GM21737 (cell line): Measurements from ENCODE around the gene APAF1.

Experiments
- ATAC-seq: cut with Tn5 transposase; IDR thresholded peaks from one replicate; pipeline ENCODE4 v1.9.1; 2021; ENCODE audit warnings: mild to moderate bottlenecking, moderate library complexity; ENCODE audit not compliant: unreplicated experiment

Gene APAF1

DNA sequence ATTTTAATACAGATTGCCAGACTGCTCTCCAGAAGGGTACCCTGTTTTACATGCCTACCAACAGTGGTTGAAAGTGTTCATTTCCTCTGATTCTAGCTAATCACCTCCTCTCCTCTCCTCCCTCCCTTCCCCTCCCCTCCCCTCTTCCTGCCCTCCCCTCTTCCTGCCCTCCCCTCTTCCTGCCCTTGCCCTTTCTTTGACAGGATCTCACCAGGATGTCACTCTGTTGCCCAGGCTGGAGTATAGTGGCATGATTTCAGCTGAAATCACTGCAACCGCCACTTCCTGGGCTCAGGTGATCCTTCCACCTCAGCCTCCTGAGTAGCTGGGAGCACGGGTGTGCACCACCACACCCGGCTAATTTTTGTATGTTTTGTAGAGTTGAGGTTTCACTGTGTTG, 24.7 kb downstream of the APAF1 start:
- ATAC-seq: no peak

DNA sequence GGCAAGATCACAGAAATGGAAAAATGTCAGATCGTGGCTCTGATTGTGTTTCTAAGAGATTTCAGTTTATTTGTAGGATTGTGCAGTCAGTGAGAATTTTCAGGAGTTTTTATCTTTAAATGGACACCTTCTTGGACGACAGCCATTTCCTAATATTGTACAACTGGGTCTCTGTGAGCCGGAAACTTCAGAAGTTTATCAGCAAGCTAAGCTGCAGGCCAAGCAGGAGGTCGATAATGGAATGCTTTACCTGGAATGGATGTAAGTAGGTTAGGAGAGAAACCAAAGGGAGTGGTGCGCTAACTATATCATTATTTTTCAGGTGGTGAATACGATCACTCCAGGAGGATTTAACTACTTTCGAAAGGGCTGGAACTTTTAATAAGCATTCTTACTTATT, 26.4 kb downstream of the APAF1 start:
- ATAC-seq: no peak

DNA sequence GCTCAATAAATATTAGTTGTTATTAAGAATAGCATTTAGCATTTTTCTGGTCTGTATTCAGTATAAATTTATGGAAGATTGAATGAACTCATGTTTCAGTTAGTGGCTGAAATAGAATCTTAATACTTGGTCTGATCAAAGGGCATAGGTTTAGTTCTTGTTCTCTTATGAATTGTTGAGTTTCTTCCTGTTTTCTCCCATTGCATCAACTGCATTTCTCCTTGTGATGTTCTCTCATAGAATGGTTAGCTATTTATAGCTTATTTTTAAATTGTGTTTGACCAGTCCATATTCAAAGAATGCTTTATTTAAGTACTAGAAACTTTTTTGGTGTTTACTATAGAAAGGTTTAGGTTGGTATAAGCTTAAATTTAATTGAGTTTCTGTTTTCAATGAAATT, 29.8 kb downstream of the APAF1 start:
- ATAC-seq: no peak

DNA sequence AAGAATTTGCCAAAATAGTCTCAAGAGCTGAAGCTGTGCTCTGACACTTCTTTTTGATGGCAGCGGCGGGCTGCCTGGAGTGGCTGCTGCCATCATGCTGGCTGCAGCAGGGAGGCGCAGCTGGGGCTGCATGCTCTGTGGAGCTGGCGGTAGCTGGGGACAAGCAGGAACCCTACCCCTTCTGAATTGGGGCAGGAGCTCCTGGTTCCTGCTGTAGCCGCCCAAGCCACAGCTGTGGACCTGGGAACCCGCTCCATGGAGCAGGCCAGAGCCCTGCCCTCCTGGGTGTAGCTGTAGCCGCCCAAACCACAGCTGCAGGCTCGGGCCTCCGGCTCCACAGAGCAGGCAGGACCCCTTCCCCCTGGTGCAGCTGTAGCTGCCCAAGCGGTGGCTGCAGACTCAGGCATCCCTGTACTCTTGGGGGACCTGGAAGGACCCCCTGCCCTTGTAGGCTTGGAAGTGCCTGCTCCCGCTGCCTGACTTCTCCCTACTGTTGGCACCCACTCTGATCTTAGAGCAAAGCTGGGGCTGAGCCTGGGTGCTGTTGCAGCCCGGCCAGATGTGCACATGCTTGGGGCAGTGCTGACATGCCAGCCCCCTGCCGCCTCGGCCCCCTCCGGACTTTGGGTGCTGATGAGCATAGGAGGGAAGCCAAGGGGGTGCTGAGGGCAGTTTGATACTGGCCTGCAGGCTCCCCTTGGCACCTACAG, 33.3 kb downstream of the APAF1 start:
- no peak for ATAC-seq

DNA sequence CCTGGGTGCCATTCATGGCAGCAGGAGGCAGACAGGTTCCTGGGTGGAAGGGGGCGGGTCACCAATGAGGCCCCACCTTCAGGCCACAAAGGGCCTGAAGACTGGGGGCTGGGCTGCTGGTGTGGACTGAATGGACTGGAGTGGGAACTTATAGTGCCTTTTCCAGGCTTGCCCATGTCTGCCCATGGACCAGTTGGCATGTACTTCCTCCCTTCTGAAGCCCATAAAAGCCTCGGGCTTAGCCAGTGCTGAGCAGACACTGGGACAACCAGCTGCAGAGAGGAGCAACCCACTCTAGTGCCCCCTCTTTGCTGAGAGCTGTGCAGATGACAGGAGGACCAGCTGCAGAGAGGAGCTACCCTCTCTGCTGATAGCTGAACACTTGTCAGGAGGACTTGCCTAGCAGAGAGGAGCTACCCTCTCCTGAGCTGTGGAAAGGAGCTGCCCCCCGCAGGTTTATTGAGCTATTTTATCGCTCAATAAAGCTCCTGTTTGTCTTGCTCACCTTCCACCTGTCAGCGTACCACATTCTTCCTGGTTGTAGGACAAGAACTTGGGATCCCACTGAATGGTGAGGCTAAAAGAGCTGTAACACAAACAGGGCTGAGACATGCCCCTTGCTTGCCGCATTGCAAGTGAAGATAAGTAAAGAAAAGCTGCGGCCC, 34.0 kb downstream of the APAF1 start:
- no peak for ATAC-seq

DNA sequence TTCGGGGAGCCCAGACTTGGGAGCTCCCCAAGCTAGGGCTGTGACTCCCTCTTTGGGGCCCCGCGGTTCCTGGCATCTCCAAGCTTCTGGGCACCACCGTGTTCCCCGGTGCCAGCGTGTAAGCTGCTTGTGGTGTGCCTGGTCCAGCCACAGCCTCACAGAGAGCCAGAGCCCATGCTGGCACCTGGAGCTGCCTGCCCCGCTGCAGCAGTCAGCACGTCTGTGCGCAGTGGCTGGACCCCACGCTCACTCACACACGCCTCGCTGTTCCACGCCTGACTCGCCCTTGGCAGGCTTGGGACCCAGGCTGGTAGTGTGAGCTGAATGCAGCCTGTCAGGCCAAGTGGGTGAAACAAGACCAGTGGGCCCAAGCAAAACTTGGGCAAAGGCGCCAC, 34.5 kb downstream of the APAF1 start:
- ATAC-seq: no peak

DNA sequence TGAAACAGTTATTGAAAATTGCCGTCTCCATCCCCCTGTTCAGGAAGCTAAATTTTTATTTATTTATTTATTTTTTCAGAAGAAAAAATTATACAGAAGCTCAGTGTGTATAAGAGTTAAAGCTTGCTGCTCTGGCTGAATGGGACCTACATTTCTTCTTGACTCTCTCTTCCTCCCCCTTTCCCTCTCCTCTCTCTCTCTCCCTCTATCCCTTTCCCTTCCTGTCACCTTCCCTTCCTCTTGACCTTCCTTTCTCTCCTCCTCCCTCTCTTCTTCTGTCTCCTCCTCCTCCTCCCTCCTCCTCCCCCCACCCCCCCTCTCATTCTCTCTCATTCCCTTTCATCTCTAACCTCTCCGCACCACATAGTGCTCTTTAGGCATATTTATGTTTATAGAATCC, 39.1 kb downstream of the APAF1 start:
- ATAC-seq: no peak

DNA sequence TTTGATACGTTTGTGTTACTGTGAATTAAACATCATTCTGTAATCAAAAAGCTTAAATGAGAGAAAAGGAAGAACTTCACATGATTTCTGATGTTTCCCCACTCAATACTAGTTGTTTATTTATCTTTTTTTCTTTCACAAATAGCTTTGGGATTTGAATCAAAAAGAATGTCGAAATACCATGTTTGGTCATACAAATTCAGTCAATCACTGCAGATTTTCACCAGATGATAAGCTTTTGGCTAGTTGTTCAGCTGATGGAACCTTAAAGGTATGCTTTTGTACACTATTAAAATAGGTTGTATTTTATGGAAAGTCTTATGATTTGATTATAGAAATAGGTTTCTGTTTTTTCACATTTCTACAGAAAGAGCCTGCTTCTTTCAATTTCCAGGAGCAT, 41.5 kb downstream of the APAF1 start:
- no peak for ATAC-seq

DNA sequence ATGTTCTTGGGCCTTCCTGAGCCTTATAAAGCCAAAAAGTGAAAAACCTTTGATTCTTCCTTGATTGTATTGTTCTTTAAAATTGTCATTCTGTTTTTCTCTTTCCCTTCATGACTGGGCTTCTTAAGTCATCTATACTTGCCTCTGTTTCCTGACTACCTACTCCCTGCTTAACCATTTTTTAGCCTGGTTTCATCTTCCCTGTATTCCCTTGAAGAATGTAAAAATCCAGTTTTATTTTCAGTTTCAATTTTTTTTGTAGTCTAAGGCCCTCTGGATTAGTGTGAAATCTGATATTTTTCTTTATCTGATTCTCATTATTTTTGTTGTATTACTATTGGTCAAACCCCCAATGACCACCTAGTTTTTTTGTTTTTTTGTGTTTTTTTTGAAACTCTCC, 46.3 kb downstream of the APAF1 start:
- ATAC-seq: no peak

DNA sequence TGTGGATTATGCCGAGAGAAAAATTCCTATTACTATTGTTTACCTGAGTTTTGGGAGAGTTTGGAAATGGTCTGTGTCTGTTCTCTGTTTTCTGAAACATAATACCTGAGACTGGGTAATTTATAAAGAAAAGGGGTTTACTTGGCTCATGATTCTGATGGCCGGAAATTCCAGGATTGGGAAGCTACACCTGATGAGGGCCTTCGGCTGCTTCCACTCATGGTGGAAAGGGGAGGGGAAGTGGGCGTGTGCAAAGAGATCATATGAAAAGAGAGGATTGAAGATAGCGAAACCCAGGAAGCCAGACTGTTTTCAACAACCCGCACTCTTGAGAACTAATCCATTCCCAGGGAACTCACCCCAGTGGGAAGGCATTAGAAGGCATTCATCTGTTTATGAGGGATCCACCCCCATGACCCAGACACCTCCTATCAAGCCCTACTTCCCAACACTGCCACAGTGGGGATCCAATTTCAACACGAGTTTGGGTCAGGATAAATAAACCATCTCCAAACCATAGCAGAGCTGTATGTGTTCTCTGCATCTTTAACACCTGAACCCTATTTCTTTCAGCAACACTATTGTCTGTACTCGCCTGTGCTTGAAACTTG, 51.1 kb downstream of the APAF1 start:
- no peak for ATAC-seq

DNA sequence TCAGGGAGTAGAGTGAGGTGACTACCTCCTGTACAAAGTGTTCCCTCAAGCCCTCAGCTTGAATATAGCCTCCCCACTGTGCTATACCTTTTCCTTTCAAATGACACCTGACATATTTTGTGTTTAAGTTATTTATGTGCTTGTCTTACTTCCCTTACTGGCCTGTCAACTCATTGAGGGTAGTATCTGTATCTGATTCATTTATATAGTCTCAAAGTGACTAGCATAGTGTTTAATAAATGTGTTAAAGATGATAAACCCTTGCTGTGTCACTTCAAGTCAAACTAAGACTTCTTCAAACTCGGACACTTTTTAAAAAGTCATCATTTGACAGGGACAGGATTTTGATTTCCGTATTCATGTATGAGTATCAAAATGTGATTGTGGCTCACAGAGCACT, 52.1 kb downstream of the APAF1 start:
- ATAC-seq: no peak

DNA sequence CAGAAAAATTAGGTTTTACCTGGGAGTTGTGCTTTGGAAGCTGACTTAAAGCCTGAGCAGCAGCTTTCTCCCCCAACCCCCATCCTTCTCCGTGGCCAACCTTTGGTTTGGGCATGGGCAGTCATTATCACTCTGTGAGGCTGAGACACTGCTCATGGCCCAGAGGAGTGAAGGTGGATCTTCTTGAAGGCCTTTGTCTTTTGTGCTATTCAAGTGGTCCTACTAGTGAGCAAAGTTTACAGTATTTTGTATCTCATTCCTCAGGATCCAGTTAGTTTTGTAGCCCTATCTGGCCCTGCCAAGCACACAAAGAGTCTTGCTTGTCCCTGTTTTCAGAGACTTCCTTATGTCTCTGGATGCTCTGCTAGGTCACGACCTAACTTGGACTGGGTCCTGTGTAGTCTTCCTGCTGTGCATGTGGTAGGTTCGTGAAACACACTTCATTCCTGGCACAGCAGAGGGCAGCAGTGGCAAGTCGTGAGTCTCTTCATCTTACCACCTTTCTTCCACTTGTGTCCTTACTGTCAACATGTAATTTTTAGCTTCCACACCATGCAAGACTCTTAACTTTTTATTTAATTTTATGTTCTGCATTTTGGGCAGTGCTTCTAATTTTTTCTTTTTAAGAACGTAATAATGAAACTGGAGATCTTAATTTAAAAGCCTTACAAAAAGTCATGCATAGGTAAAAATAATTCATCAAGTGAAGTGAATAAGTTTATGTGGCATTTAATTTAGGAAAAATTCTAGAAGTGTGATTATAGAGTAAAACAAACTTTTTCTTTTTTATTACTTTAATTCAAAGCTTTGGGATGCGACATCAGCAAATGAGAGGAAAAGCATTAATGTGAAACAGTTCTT, 53.7 kb downstream of the APAF1 start:
- ATAC-seq: peak; percentile 90

DNA sequence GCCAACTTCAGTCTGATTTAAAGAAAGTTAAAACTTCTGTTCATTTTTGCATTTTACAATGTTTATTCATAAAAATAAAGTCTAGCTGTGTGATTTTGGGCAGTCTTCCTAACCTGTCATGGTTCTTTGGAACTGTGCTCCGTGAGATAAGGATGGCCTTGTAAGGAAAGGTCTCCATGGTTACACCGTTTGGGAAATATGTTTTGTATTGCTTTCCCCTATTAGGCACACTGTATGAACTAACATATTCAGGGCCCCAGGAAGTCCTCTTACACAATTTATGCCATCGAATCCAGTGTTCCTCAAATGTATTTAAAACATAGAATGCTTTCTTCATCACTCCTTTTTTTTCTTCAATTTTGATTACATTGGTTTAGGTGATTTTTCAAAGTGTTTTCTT, 54.5 kb downstream of the APAF1 start:
- no peak for ATAC-seq

DNA sequence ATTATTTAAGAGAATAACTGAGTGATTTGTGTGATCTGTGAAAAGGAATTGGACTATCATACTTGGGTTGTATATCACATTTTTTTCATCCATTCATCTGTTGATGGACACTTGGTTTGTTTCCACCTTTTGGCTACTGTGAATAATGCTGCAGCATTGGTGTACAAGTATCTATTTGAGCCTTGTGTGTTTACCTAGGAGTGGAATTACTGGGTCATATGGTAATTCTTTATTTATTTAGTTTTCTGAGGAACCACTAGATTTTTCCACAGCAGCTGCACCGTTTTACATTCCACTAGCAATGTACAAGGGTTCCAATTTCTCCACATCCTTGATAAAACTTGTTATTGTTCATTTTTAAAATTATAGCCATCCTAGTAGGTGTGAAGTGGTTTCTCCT, 56.1 kb downstream of the APAF1 start:
- ATAC-seq: no peak

DNA sequence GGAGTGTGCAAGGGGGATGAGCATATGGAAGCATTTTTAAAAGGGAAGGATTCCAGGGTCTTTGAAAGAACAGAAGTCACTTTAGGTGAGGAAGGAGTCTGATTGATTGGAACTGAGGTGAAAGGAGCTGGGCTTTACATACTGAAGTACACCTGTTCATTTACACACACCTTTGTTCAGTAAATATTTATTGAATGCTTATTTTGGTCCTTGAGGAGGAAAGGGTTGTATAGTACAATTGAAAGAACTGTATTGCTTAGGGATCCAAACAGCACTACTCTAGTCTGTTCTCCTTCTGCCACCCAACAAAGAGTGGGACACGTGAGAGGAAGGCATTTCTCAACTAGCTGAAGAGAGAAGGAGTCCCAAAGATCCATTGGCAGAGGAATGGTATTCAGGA, 63.9 kb downstream of the APAF1 start:
- no peak for ATAC-seq

DNA sequence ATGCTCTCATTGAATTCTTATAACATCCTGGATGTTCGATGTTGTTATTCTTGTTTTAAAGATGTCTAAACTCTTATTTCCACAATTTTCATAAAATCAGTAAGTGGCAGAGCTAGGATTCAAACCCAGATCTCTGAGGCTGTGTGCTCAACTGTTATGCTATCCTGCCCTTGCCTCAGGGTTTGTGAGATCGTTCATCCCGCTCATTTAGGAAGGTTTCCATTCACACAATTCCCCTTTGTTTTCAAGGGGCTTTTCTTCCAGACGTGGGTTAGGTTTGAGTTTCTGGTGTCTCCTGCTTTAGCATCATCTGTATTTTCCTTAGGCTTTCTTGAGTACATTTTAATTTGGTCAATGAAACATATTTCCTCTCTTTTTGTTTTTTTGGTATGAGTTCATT, 69.3 kb downstream of the APAF1 start:
- ATAC-seq: no peak

DNA sequence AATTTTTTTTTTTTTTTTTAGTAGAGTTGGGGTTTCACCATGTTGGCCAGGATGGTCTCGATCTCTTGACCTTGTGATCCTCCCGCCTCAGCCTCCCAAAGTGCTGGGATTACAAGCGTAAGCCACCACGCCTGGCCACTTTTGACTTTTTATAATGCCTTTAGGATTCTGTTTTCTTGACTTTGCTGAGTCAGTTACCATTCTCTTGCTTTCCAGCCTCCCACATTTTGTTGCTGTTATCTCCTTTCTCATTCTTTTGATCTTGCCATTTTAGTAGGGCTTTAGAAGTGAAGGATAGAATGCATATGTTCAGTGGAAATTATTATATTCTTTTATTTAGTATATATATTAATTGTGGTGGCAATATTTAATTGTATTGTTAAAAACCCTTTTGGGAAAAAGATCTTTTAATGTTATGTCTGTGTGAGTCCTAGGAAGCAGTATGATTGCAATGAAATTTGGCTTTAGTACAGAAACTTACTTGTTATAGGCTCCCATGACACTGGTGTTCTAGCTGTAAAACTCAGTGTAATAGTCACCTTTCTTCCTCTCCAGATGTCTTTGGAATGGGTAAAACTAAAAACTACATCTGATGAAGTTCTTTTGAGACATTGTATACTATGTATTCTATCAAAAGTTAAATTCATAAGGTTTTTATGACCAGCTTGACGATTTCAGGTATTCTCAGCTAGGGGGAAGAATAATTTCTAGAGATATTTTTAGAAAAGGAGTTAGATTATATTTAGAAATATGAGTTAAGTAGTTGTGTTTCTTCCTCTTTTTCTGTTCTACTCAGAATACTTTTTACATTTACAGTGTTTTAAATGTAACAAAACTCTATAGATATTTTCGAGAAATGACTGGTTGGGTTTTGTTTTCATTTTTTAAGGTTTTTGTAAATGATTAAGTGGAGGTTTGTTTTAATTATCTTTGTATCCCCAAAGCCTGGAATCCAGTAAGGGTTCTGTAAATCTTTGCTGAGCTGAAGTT, 74.7 kb downstream of the APAF1 start:
- no peak for ATAC-seq

DNA sequence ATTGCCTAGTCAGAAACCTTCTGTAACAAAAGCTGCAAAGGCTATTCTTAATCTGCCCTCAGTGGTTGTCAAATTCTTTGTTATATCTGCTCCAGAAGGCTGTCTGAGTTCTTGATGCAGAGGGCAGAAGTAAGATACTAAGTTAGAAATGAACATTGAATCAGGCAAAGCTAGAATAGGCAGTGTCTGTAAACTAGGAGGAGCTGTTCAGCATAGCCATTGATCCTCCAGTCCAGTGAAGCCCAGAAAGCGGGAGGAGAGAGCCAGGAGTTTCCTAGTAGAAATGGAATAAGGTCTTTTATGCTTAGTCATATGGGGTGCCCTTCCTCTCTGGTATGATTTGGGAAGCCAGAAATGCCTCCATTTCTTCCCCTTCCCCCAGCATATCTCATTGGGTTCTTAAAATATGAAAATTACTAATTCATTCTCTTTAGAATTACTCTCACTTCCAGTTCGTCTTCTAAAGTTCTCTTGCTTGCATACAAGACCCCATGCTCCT, 76.2 kb downstream of the APAF1 start:
- no peak for ATAC-seq

DNA sequence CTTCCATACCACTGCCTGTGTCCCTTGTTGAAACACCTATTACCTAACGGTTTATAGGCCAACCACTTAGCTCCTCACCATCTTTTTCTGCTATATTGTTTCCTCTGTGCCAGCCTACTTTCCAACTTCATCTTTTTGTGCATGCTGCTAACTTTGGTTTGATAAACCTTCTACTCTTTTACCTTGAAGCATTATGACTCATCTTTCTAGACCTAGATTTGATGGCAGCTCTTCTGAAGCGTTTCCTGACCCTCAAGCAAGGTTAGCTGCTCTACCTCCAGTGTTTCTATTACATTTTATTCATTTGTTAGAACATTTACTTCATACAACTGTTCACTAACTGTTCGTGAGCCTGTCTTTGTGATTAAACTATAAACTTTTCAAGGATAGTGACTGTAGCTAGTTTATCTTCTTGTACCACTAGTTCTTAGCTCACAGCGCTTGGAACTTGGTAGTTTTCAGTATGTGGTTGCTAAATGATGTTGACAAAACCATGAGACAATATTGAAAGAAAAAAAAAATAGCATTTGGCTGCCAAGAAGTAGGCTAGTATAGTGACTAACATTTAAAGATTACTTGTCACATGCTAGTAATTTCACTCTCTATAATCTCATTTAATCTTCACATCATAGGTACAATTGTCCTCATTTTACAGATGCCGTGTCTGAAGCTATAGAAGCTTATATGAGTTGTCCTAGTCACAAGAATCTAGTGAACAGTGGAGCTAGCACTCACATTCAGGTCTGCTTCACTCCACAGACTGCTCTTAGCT, 79.5 kb downstream of the APAF1 start:
- ATAC-seq: no peak
